ENCODE measurements around the gene TMEM43. TPM values are rescaled to one million over a fixed set of nuclear protein-coding genes. Genes with fewer than 3 reads are reported as not detected.

The TMEM43 gene
- polyA plus RNA-seq, 3 donors = 55.4 to 69.7 (median 66.7) TPM

DNA sequence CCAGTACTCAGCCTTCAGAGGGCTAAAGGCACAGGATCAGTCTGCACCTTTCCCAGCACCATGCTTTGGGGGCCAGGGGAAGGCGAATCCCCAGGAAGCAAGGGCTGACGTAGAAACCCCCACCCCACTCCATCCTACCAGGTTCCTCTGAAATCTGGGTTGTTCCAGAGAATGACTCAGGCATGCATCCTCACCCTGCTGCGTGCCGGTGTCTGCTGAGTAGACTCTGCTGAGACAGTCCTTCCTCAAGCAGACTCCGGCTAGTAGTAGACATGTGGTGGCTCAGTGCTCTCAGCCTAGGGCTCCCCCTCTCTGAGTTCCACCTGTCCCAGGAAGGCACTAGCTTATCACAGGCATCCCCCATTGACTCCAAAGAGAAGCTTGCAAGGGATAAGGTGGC lies 9.0 kb downstream of the TMEM43 start:
- no peak overlapping the region for H3K4me3 ChIP-seq (replicated peaks in 1 of 3; ENCODE audit: low read depth in 2 of 3, low read length in 3 of 3)
- Mint-ChIP-seq H3K27me3 (ENCODE audit: low read depth in 3 of 3) (peaks cover 2 to 3% (median 3%) of the 10 kb centered on the region in 3 donors), H3K36me3 (peaks cover 88 to 90% of the 10 kb centered on the region in 2 donors), H3K27ac (peak overlapping the region in 2 of 7 donors; percentile 26 to 62), H3K4me1 (no peaks in the 10 kb centered on the region), H3K4me3 (no peak overlapping the region), H3K9me3 (no peaks in the 10 kb centered on the region)
- H3K27me3 ChIP-seq (ENCODE audit: control insufficient read depth in 2 of 2, insufficient read depth in 2 of 2, low read length in 2 of 2) = no peaks in the 10 kb centered on the region
- H3K9ac ChIP-seq (ENCODE audit: insufficient read depth, low read length, poor library complexity, severe bottlenecking) = no peak overlapping the region
- H3K4me2 ChIP-seq (replicated peaks; ENCODE audit: extremely low read depth, low read length, poor library complexity, severe bottlenecking) = no peak overlapping the region
- no peak for DNase-seq
- peaks cover 88 to 99% of the 10 kb centered on the region in 2 donors for H3K36me3 ChIP-seq (replicated peaks in 1 of 2; ENCODE audit: control insufficient read depth in 1 of 2, insufficient read depth in 2 of 2, low read length in 2 of 2)
- peak overlapping the region in 1 of 2 donors; percentile 32 for H3K27ac ChIP-seq (ENCODE audit: low read depth in 1 of 2, low read length in 2 of 2)
- no peaks in the 10 kb centered on the region for H3K4me1 ChIP-seq (ENCODE audit: control insufficient read depth in 1 of 2, insufficient read depth in 2 of 2, low read length in 2 of 2)
- H3K9me3 ChIP-seq (replicated peaks in 1 of 2; ENCODE audit: control insufficient read depth in 1 of 2, insufficient read depth in 1 of 2, low read length in 2 of 2) = no peaks in the 10 kb centered on the region
- intact Hi-C loops (cut with micrococcal nuclease) = no loop called here
- peaks cover 1% of the 10 kb centered on the region for H3K79me2 ChIP-seq (ENCODE audit: insufficient read depth, low read length)
- TF ChIP-seq, protein P1, sequence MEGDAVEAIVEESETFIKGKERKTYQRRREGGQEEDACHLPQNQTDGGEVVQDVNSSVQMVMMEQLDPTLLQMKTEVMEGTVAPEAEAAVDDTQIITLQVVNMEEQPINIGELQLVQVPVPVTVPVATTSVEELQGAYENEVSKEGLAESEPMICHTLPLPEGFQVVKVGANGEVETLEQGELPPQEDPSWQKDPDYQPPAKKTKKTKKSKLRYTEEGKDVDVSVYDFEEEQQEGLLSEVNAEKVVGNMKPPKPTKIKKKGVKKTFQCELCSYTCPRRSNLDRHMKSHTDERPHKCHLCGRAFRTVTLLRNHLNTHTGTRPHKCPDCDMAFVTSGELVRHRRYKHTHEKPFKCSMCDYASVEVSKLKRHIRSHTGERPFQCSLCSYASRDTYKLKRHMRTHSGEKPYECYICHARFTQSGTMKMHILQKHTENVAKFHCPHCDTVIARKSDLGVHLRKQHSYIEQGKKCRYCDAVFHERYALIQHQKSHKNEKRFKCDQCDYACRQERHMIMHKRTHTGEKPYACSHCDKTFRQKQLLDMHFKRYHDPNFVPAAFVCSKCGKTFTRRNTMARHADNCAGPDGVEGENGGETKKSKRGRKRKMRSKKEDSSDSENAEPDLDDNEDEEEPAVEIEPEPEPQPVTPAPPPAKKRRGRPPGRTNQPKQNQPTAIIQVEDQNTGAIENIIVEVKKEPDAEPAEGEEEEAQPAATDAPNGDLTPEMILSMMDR (IDR thresholded peaks at IDR 0.05) = no peak
- WGBS (ENCODE audit: insufficient coverage) = 94% methylated on average over 5 of the region's 5 CpGs
- H2AFZ ChIP-seq (ENCODE audit: insufficient read depth, low read depth, low read length, poor library complexity, severe bottlenecking) = no peak overlapping the region
- H4K20me1 ChIP-seq (ENCODE audit: insufficient read depth, low read length) = peaks cover 9% of the 10 kb centered on the region

DNA sequence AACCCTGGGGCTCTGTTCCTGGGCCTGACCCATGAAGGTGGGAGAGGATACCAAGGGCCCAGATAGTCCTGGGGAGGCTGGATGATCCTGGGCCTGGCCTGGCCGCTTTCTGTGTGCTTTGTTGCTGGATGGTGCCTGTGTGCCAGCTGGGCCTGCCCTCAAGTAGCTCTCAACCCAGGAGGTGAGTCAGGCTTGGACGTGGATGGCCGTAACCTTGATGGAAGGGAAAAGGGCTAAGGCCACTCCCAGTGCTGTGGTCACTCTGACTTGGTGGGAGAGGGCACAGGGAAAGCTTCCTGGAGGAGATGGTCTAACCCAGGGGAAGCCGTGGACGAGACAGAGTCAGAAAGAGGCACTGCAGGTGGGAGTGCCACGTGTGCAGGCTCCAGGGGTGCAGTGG lies 9.4 kb downstream of the TMEM43 start:
- H3K36me3 ChIP-seq (replicated peaks in 1 of 2; ENCODE audit: control insufficient read depth in 1 of 2, insufficient read depth in 2 of 2, low read length in 2 of 2) = peaks cover 91 to 100% of the 10 kb centered on the region in 2 donors
- TF ChIP-seq, protein P1 (IDR thresholded peaks at IDR 0.05) = no peak
- H2AFZ ChIP-seq (ENCODE audit: insufficient read depth, low read depth, low read length, poor library complexity, severe bottlenecking) = no peak overlapping the region
- no peaks in the 10 kb centered on the region for H3K27me3 ChIP-seq (ENCODE audit: control insufficient read depth in 2 of 2, insufficient read depth in 2 of 2, low read length in 2 of 2)
- no peaks in the 10 kb centered on the region for H3K79me2 ChIP-seq (ENCODE audit: insufficient read depth, low read length)
- Mint-ChIP-seq H3K27ac (peak overlapping the region in 2 of 7 donors; percentile 26 to 75), H3K4me1 (no peaks in the 10 kb centered on the region), H3K4me3 (no peak overlapping the region), H3K9me3 (no peaks in the 10 kb centered on the region), H3K27me3 (ENCODE audit: low read depth in 3 of 3) (peaks cover 2 to 3% (median 3%) of the 10 kb centered on the region in 3 donors), H3K36me3 (peaks cover 90% of the 10 kb centered on the region in 2 donors)
- H3K9ac ChIP-seq (ENCODE audit: insufficient read depth, low read length, poor library complexity, severe bottlenecking) = no peak overlapping the region
- peaks cover 5% of the 10 kb centered on the region for H4K20me1 ChIP-seq (ENCODE audit: insufficient read depth, low read length)
- H3K27ac ChIP-seq (ENCODE audit: low read depth in 1 of 2, low read length in 2 of 2) = peak overlapping the region in 1 of 2 donors; percentile 32
- intact Hi-C loops (cut with micrococcal nuclease) = no loop called here
- DNase-seq = no peak
- WGBS (ENCODE audit: insufficient coverage) = 94% methylated on average over 4 of the region's 6 CpGs
- H3K4me2 ChIP-seq (replicated peaks; ENCODE audit: extremely low read depth, low read length, poor library complexity, severe bottlenecking) = no peak overlapping the region
- H3K9me3 ChIP-seq (replicated peaks in 1 of 2; ENCODE audit: control insufficient read depth in 1 of 2, insufficient read depth in 1 of 2, low read length in 2 of 2) = no peaks in the 10 kb centered on the region
- no peaks in the 10 kb centered on the region for H3K4me1 ChIP-seq (ENCODE audit: control insufficient read depth in 1 of 2, insufficient read depth in 2 of 2, low read length in 2 of 2)
- no peak overlapping the region for H3K4me3 ChIP-seq (replicated peaks in 1 of 3; ENCODE audit: low read depth in 2 of 3, low read length in 3 of 3)

All from CD14-positive monocyte (primary cell).